ENCODE data around the gene COQ6. TPM values are rescaled to one million over a fixed set of nuclear protein-coding genes. Genes with fewer than 3 reads are reported as not detected.
A peak's percentile ranks its signal among the peaks of the same experiment; 100 is the strongest.

Gene COQ6
- total RNA-seq, 1 experiment from 2014 or later, result 25.4 TPM

- intact Hi-C loops (cut with micrococcal nuclease; ENCODE audit: unreplicated experiment), result no loop called here
- Histone ChIP-seq H3K4me1 (replicated peaks; ENCODE audit: insufficient read depth) (no peaks in the 10 kb centered on the region), H3K79me2 (ENCODE audit: low read depth) (no peaks in the 10 kb centered on the region), H3K27me3 (ENCODE audit: insufficient read depth, low read depth) (no peaks in the 10 kb centered on the region), H2AFZ (no peak overlapping the region), H3K36me3 (ENCODE audit: low read depth) (no peaks in the 10 kb centered on the region), H3F3A (ENCODE audit: insufficient read depth, low read depth) (peaks cover 14% of the 10 kb centered on the region; the same call in 1 of the 2 replicates), H3K9me3 (ENCODE audit: insufficient read depth, low read depth) (no peaks in the 10 kb centered on the region), H3K9me2 (ENCODE audit: insufficient read depth) (no peaks in the 10 kb centered on the region), H3K4me2 (no peak overlapping the region), H3K4me3 (no peak overlapping the region), H4K20me1 (ENCODE audit: insufficient read depth) (no peaks in the 10 kb centered on the region), H3K27ac (no peak overlapping the region)
- DNase-seq, result no peak
- no peak for TF ChIP-seq EZH2 (IDR thresholded peaks at IDR 0.05; ENCODE audit: low read depth)
- TF ChIP-seq CTCF (conservative IDR thresholded peaks at IDR 0.05), result no peak
- ChIA-PET POLR2A (ENCODE audit: unreplicated experiment) (interaction anchor here (0.7 kb wide), 1 partner anchor 177 kb away, joined by 3 read pairs; no protein-coding TSS in a partner anchor), CTCF (interaction anchor here (0.6 kb wide), 1 partner anchor 95 kb away, joined by 7 read pairs; no protein-coding TSS in a partner anchor)
- BruUV-seq (replicated peaks), result no TSS peak
Observed at GRCh38 chr14:73942180-73942579, 7.9 kb upstream of the COQ6 start.

- no peaks in the 10 kb centered on the region for H3K79me2 ChIP-seq (ENCODE audit: low read depth)
- BruUV-seq (replicated peaks), result no TSS peak
- no peak for TF ChIP-seq CTCF (conservative IDR thresholded peaks at IDR 0.05)
- no peak for TF ChIP-seq EZH2 (IDR thresholded peaks at IDR 0.05; ENCODE audit: low read depth)
- peaks cover 7% of the 10 kb centered on the region; the same call in 1 of the 2 replicates for H3F3A ChIP-seq (ENCODE audit: insufficient read depth, low read depth)
- ChIA-PET POLR2A (ENCODE audit: unreplicated experiment) (no interaction called here), CTCF (interaction anchor here (0.6 kb wide), 1 partner anchor 35 kb away, joined by 4 read pairs; no protein-coding TSS in a partner anchor)
- no peaks in the 10 kb centered on the region for H3K4me1 ChIP-seq (replicated peaks; ENCODE audit: insufficient read depth)
- H3K27me3 ChIP-seq (ENCODE audit: insufficient read depth, low read depth), result no peaks in the 10 kb centered on the region
- no peak overlapping the region for H3K4me3 ChIP-seq
- no peaks in the 10 kb centered on the region for H4K20me1 ChIP-seq (ENCODE audit: insufficient read depth)
- H3K27ac ChIP-seq, result no peak overlapping the region
- H2AFZ ChIP-seq, result no peak overlapping the region
- intact Hi-C loops (cut with micrococcal nuclease; ENCODE audit: unreplicated experiment), result no loop called here
- H3K9me3 ChIP-seq (ENCODE audit: insufficient read depth, low read depth), result no peaks in the 10 kb centered on the region
- no peaks in the 10 kb centered on the region for H3K36me3 ChIP-seq (ENCODE audit: low read depth)
- DNase-seq, result peak in 1 of 2 experiments; percentile 53
- H3K9me2 ChIP-seq (ENCODE audit: insufficient read depth), result no peaks in the 10 kb centered on the region
- no peak overlapping the region for H3K4me2 ChIP-seq
Observed at GRCh38 chr14:73943083-73943482, 7.0 kb upstream of the COQ6 start.

GRCh38 chr14:73944432-73945158, 5.5 kb upstream of the COQ6 start:
- H3K9me3 ChIP-seq (ENCODE audit: insufficient read depth, low read depth), result no peaks in the 10 kb centered on the region
- H3K4me3 ChIP-seq, result no peak overlapping the region
- H3K4me2 ChIP-seq, result no peak overlapping the region
- H3K4me1 ChIP-seq (replicated peaks; ENCODE audit: insufficient read depth), result no peaks in the 10 kb centered on the region
- no peak overlapping the region for H2AFZ ChIP-seq
- no TSS peak for BruUV-seq (replicated peaks)
- intact Hi-C loops (cut with micrococcal nuclease; ENCODE audit: unreplicated experiment), result no loop called here
- no peaks in the 10 kb centered on the region for H4K20me1 ChIP-seq (ENCODE audit: insufficient read depth)
- H3K9me2 ChIP-seq (ENCODE audit: insufficient read depth), result no peaks in the 10 kb centered on the region
- TF ChIP-seq EZH2 (IDR thresholded peaks at IDR 0.05; ENCODE audit: low read depth), result no peak
- H3K27me3 ChIP-seq (ENCODE audit: insufficient read depth, low read depth), result no peaks in the 10 kb centered on the region
- H3F3A ChIP-seq (ENCODE audit: insufficient read depth, low read depth), result peaks cover 14% of the 10 kb centered on the region
- H3K79me2 ChIP-seq (ENCODE audit: low read depth), result no peaks in the 10 kb centered on the region
- no peaks in the 10 kb centered on the region for H3K36me3 ChIP-seq (ENCODE audit: low read depth)
- DNase-seq, result no peak
- H3K27ac ChIP-seq, result no peak overlapping the region
- ChIA-PET POLR2A (ENCODE audit: unreplicated experiment) (no interaction called here), CTCF (no interaction called here)

Data from PC-9 (cell line).